Adipocyte (in vitro differentiated cells): ENCODE measurements around the gene FRRS1.

Experiments used
- DNase-seq: peaks from one replicate; pipeline ENCODE4 v3.0.0-alpha.2; 2015; ENCODE audit warnings: low read depth
- H3K27me3 ChIP-seq: replicated peaks from 2 replicates; pipeline ENCODE4 v1.7.0; 2013; ENCODE audit warnings: mild to moderate bottlenecking, low read length, moderate library complexity; ENCODE audit not compliant: control insufficient read depth, insufficient read depth
- H3K36me3 ChIP-seq: 2 replicates; pipeline ENCODE4 v1.7.0; 2013; ENCODE audit warnings: low read length, mild to moderate bottlenecking, moderate library complexity; ENCODE audit not compliant: control insufficient read depth, insufficient read depth, severe bottlenecking
- H3K4me1 ChIP-seq: 2 replicates; pipeline ENCODE4 v1.7.0; 2013; ENCODE audit warnings: mild to moderate bottlenecking, low read length, moderate library complexity; ENCODE audit not compliant: control insufficient read depth, insufficient read depth
- H3K4me3 ChIP-seq: 2 replicates; pipeline ENCODE4 v1.7.0; 2013; ENCODE audit warnings: mild to moderate bottlenecking, low read length, moderate library complexity
- H3K9ac ChIP-seq: 2 replicates; pipeline ENCODE4 v1.7.0; 2013; ENCODE audit warnings: mild to moderate bottlenecking, low read length, moderate library complexity
- H3K9me3 ChIP-seq: 2 replicates; pipeline ENCODE4 v1.7.0; 2013; ENCODE audit warnings: mild to moderate bottlenecking, low read length, moderate library complexity; ENCODE audit not compliant: control insufficient read depth

Gene FRRS1

DNA sequence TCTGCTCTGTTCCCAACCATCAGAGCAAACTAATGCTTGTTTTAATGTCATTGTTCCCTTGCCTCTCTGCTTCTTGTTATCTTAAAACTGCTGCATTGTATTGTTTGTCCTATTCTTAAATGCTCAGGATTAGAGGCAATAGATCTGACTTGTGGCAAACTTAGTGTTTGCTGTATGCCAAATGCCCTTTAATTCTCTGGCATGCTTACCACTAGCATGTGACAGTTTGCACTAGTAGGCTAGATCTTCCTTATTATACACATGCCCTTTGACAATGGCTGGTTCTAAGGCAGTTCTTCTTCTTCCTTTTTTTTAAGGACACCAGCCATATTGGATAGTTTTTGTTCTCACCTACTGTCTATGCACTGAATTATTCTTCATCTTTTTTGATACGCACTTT lies 90.4 kb downstream of the FRRS1 start:
- DNase-seq, result no peak
- Histone ChIP-seq H3K4me1 (peaks cover 68% of the 10 kb centered on the region), H3K9me3 (no peaks in the 10 kb centered on the region), H3K27me3 (no peaks in the 10 kb centered on the region), H3K36me3 (peaks cover 51% of the 10 kb centered on the region), H3K9ac (no peak overlapping the region), H3K4me3 (no peak overlapping the region)

DNA sequence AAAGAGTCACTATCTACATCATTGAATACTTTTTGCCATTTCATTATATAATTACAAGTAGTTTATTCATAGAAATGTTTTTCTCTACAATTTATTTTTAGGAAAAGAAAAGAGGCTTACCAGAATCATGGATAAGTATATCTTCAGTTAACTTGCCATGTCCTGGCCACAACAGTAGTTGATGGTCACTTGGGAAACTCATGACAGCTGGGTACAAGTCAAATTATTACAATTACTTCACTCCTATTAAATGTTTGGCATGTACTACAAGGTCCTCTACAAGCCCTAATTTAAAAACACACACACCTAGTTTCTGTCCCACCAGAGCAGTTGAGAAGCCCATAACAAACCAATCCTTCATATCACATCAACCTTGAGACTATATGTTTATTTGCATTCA lies 91.1 kb downstream of the FRRS1 start:
- Histone ChIP-seq H3K27me3 (no peaks in the 10 kb centered on the region), H3K9me3 (no peaks in the 10 kb centered on the region), H3K4me1 (peaks cover 73% of the 10 kb centered on the region)

DNA sequence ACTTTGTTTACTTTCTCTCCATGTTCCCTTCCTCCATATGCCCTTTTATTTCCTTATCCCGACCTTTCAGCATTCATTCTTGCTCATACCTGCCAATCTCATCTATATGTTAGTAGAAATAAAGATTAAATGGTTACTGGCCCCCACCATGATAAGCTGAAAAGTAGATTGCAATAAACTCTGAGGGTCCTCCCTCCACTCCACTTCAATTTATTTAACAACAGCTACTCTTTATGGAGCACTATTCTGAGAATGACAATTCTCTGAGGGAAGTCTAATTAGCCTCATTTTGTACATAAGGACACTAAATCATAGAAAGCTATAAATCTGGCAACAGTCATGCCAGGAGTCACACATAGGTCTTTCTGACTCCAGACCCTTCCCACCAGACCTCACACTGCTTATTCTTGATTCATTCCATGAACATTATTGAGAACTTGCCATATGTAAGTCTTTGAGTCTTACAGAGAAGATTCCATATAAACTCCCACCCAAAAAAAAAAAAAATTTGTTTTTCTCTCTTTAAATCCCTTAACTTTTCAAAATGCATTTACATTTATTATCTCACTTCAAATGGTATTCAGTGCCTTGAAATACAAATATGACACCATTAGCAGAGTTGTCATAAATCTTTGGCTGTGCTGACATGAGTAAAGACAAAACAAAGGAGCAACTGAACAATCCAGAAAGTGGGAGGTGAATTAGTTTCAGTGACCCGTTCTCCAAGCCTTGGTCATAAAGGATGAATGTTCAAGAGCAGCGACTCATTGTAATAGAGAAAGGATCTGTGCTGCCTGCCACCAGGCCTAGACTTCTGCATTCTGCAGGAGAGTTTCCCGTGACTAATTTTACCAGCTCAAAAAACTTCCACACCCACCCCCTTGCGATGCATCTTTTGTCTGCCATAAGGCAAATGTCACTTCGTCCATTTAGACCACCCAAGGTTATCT lies 92.0 kb downstream of the FRRS1 start:
- Histone ChIP-seq H3K4me1 (peaks cover 71% of the 10 kb centered on the region), H3K36me3 (peaks cover 56% of the 10 kb centered on the region), H3K27me3 (no peaks in the 10 kb centered on the region), H3K9ac (no peak overlapping the region), H3K9me3 (no peaks in the 10 kb centered on the region), H3K4me3 (no peak overlapping the region)
- no peak for DNase-seq

More for the DNA sequence above, 91.1 kb downstream of the FRRS1 start:
- no peak for DNase-seq
- Histone ChIP-seq H3K4me3 (no peak overlapping the region), H3K9ac (no peak overlapping the region), H3K36me3 (peaks cover 49% of the 10 kb centered on the region)

DNA sequence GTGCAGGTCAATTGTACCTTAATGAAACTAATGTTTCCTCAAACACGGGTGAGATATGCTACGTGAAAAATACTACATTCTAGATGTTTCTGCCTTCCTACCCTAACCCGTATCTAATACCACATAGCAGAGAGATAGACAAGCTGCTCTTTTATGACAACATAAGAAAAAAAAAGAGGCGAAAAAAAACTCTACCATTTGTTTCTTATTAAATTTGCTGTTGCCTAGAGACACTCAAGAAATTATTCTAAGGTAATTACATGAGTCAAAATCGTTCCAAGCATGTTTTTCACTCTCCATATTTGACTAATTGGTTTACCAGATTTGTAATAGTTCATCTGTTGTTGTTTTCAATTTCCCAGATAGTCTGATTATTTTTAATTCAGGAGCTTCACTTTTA lies 93.1 kb downstream of the FRRS1 start:
- Histone ChIP-seq H3K36me3 (peaks cover 57% of the 10 kb centered on the region), H3K4me3 (no peak overlapping the region), H3K9ac (peak overlapping the region; percentile 72), H3K4me1 (peaks cover 71% of the 10 kb centered on the region), H3K9me3 (no peaks in the 10 kb centered on the region), H3K27me3 (no peaks in the 10 kb centered on the region)
- peak; percentile 39 for DNase-seq

DNA sequence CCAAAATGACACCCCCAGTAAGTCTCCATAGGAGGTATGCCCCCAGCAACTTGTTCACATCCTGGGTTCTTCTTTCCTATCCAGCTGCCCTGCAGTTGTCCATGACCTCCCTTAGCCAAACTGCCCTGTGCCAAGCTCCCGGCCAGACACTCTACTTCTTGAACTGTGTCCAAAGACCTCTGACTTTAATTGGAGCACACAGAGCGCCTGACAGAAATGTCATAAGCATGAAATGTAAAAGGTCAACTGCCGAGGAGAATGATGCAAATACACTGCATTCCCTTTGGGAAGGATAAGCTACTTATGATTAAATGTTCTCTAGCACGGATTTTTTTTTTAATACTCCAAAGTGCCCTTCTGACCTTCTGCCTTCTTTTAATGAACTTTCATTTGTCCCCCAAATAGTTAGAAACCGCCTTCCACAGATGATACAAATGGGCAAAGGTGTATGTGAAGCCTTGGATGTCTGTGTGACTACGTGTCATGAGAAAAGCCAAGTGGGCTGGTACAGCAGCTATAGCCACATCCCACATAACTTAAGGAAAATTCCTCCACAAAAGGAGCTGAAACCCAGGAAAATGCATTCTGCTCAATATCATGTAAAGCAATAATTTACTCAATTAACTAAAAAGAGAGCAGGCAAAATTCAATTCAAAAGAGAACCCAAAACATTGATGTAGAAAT lies 93.8 kb downstream of the FRRS1 start:
- H3K9ac ChIP-seq, result peak overlapping the region; percentile 72
- H3K9me3 ChIP-seq, result no peaks in the 10 kb centered on the region
- DNase-seq, result no peak
- no peak overlapping the region for H3K4me3 ChIP-seq
- H3K36me3 ChIP-seq, result peaks cover 57% of the 10 kb centered on the region
- H3K4me1 ChIP-seq, result peaks cover 71% of the 10 kb centered on the region
- H3K27me3 ChIP-seq, result no peaks in the 10 kb centered on the region

DNA sequence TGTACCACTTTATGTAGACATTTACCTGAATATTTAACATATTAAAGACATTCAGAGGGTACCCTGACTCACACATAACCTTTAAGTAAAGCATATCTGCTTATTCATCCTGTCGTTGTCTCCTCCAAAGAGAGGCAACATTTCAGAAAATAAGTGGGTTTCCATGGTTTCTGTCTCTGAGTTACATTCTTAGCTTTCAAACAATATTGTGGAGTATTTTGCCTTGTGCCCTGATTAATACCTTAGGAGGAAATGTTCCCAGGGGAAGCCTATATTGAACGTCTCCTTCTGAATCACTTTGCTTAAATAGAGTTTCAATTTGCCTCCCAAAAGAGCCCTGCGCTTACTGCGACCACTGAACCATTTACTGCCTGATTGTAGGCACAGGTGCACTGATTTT lies 94.4 kb downstream of the FRRS1 start:
- H3K27me3 ChIP-seq, result no peaks in the 10 kb centered on the region
- no peaks in the 10 kb centered on the region for H3K9me3 ChIP-seq
- peaks cover 58% of the 10 kb centered on the region for H3K36me3 ChIP-seq
- peaks cover 71% of the 10 kb centered on the region for H3K4me1 ChIP-seq
- no peak for DNase-seq
- peak overlapping the region; percentile 48 for H3K9ac ChIP-seq
- no peak overlapping the region for H3K4me3 ChIP-seq

DNA sequence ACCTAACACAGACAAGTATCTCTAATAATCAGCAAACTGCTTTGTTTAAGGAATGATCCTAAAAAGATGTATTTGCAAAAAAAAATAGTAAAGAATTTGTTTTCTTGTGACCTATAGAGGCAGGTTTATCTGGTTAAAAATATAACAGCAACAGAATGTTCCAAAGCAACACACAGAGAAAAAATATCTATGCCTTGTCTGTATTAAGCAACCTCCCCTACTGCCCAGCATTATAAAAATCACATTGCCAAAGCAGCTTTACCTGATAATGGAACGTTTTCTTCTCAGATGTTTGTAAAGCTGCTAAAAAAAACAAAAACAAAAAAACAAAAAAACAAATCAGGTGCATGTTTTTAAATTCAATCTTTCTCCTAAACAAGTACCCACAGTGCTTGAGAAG lies 95.9 kb downstream of the FRRS1 start:
- Histone ChIP-seq H3K9me3 (no peaks in the 10 kb centered on the region), H3K36me3 (peaks cover 63% of the 10 kb centered on the region), H3K9ac (peak overlapping the region; percentile 44), H3K4me3 (no peak overlapping the region), H3K27me3 (no peaks in the 10 kb centered on the region), H3K4me1 (peaks cover 62% of the 10 kb centered on the region)
- DNase-seq, result no peak

DNA sequence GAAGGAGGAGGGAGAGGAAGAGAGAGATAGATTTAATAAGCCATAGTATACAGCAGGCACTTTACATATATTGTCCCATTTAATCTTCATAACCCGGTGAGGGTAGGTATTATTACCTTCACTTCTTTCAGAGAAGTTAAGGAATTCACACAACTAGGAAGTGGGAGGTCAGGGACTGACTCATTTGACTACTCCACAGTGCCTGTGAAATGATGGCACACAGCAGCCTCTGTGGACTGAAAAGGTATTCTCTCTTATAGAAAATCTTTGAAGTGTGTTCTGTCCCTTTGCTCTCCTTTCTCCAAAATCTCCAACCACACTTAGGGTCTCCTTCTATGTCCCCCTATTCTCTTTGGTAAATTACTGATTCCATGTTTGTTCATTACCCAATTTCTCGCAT lies 96.6 kb downstream of the FRRS1 start:
- H3K4me3 ChIP-seq, result no peak overlapping the region
- DNase-seq, result no peak
- no peaks in the 10 kb centered on the region for H3K9me3 ChIP-seq
- H3K9ac ChIP-seq, result no peak overlapping the region
- H3K36me3 ChIP-seq, result peaks cover 68% of the 10 kb centered on the region
- peaks cover 62% of the 10 kb centered on the region for H3K4me1 ChIP-seq
- H3K27me3 ChIP-seq, result no peaks in the 10 kb centered on the region

DNA sequence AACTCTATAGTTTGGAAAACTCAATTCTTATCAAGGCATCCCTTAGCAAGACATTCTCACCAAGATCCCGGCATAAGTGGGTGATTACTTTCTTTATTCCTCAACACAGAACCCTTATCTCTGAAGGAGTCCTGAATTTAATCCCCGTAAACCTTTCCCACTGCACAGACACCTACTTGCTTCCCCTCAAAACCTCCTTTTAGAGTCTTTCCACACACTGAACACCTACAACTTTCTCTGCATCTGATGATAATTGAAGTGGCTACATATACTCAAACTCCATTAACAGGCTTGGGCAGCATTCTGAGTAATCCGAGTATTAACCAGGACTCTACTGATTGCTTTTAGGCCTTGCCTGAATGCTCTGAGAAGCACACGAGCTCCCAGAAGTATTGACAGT lies 97.1 kb downstream of the FRRS1 start:
- Histone ChIP-seq H3K9me3 (no peaks in the 10 kb centered on the region), H3K36me3 (peaks cover 66% of the 10 kb centered on the region), H3K4me1 (peaks cover 62% of the 10 kb centered on the region), H3K4me3 (no peak overlapping the region), H3K27me3 (no peaks in the 10 kb centered on the region), H3K9ac (no peak overlapping the region)
- DNase-seq, result no peak

DNA sequence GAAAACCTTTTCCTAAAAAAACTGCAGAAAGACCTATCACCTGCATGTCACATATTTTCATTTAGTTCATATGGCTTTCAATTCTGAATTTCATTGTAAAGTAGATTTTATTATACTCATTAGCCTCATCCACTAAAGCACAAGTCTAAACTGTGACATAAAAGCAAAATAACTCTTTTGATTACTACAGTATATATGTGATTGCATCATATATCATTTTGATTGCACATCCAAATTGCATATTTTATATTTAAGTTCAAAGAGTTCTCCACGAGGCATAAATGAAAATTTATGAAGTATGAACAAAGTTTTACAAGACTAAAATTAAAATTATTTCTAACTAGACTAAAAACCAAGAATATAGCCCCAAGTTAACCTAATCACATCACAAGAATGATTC lies 101.2 kb downstream of the FRRS1 start:
- Histone ChIP-seq H3K9me3 (no peaks in the 10 kb centered on the region), H3K36me3 (peaks cover 58% of the 10 kb centered on the region), H3K4me3 (no peak overlapping the region), H3K4me1 (peaks cover 60% of the 10 kb centered on the region), H3K9ac (no peak overlapping the region), H3K27me3 (no peaks in the 10 kb centered on the region)
- DNase-seq, result no peak

DNA sequence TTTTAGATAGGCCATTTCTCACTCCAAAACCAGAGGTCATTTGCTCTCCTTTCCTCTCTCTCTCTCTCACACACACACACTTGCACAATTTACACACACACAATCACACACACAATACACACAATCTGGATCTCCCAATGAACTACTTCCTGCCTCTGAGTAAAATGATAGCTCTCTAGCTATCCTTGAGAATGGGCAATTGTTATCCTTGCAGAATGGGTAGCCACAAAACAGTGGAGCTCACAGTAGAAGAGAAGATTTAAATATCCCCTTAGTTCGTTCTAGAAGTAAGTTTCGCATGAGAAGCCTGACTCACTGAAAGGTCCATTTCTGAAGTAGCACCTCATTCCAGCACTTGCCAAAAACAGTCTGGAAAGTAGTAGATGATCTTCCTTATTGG lies 102.9 kb downstream of the FRRS1 start:
- peak overlapping the region; percentile 2 for H3K4me3 ChIP-seq
- H3K9ac ChIP-seq, result peak overlapping the region; percentile 71
- peaks cover 41% of the 10 kb centered on the region for H3K36me3 ChIP-seq
- no peaks in the 10 kb centered on the region for H3K9me3 ChIP-seq
- H3K27me3 ChIP-seq, result no peaks in the 10 kb centered on the region
- peaks cover 66% of the 10 kb centered on the region for H3K4me1 ChIP-seq
- DNase-seq, result no peak
